GM18526 (cell line): ENCODE data around the gene CNGA3.

Experiments
- POLR2A ChIP-seq: IDR thresholded peaks from 3 replicates; pipeline ENCODE4 v1.6.1; 2011; ENCODE audit not compliant: insufficient read length; ENCODE audit errors: extremely low read depth

Gene CNGA3

GRCh38 chr2:98359986-98360385, 13.7 kb downstream of the CNGA3 start:
- TF ChIP-seq POLR2A, result no peak

- TF ChIP-seq POLR2A, result no peak
These were observed 21.5 kb downstream of the CNGA3 start for GRCh38 chr2:98367721-98368120.

- TF ChIP-seq POLR2A, result no peak
These were observed 23.5 kb downstream of the CNGA3 start for GRCh38 chr2:98369710-98370239.

- TF ChIP-seq POLR2A, result no peak
These were observed 25.9 kb downstream of the CNGA3 start for GRCh38 chr2:98372121-98372520.

- no peak for TF ChIP-seq POLR2A
These were observed 26.3 kb downstream of the CNGA3 start for GRCh38 chr2:98372579-98372978.

- TF ChIP-seq POLR2A, result no peak
These were observed 28.0 kb downstream of the CNGA3 start for GRCh38 chr2:98374286-98374685.

GRCh38 chr2:98374958-98375570, 28.8 kb downstream of the CNGA3 start:
- no peak for TF ChIP-seq POLR2A

- no peak for TF ChIP-seq POLR2A
These were observed 30.1 kb downstream of the CNGA3 start for GRCh38 chr2:98376301-98376910.

GRCh38 chr2:98376996-98377395, 30.7 kb downstream of the CNGA3 start:
- TF ChIP-seq POLR2A, result no peak

- TF ChIP-seq POLR2A, result no peak
These were observed 31.3 kb downstream of the CNGA3 start for GRCh38 chr2:98377544-98377943.

- no peak for TF ChIP-seq POLR2A
These were observed 31.9 kb downstream of the CNGA3 start for GRCh38 chr2:98378196-98378595.

GRCh38 chr2:98378901-98379300, 32.6 kb downstream of the CNGA3 start:
- TF ChIP-seq POLR2A, result no peak

- no peak for TF ChIP-seq POLR2A
These were observed 33.3 kb downstream of the CNGA3 start for GRCh38 chr2:98379311-98380202.

GRCh38 chr2:98380203-98380535, 33.9 kb downstream of the CNGA3 start:
- TF ChIP-seq POLR2A, result no peak

GRCh38 chr2:98381494-98381893, 35.2 kb downstream of the CNGA3 start:
- no peak for TF ChIP-seq POLR2A

- no peak for TF ChIP-seq POLR2A
These were observed 35.8 kb downstream of the CNGA3 start for GRCh38 chr2:98382086-98382485.

- TF ChIP-seq POLR2A, result no peak
These were observed 36.5 kb downstream of the CNGA3 start for GRCh38 chr2:98382739-98383138.

- TF ChIP-seq POLR2A, result no peak
These were observed 36.9 kb downstream of the CNGA3 start for GRCh38 chr2:98383166-98383565.
